HG03439 (cell line): Measurements from ENCODE around the gene ANKRD31.
"Not testable (repeated sequence)": the region's sequence is repeated elsewhere in the genome, so short reads cannot be mapped to it uniquely, and the experiment has no call there.

Experiments
- ATAC-seq: cut with Tn5 transposase; IDR thresholded peaks from one replicate; pipeline ENCODE4 v1.9.1; 2021; ENCODE audit warnings: mild to moderate bottlenecking, moderate library complexity; ENCODE audit not compliant: unreplicated experiment

Gene ANKRD31

GRCh38 chr5:75148051-75148450 is 88.6 kb downstream of the ANKRD31 start:
- no peak for ATAC-seq

DNA sequence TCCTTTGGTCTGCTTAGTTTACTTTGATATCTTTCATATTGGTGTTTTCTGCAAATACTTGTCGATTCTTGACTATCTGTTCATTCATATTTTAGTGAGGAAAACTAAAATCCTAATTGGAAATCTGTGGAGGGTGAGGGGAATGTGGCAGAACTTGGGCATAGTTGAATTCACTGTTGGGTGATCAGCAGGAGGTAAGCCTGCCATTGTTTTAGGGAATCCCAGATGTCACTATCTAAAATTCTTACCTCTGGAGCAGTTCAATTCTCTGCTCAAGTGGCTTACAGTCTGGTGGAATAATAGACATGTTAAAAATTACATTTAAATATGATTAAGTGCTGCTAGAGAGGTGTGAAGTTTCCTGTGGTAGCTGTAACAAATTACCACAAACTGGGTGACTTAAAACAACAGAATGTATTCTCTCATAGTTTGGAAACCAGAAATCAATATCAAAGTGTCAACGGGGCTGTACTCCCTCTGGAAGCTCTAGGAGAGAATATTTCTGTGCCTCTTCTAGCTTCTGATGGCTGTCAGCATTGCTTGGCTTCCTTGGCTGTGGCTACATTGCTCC is 94.0 kb downstream of the ANKRD31 start:
- no peak for ATAC-seq

- ATAC-seq = no peak
These were observed 96.4 kb downstream of the ANKRD31 start for GRCh38 chr5:75140277-75140676.

GRCh38 chr5:75138689-75139088 is 98.0 kb downstream of the ANKRD31 start:
- ATAC-seq = no peak

DNA sequence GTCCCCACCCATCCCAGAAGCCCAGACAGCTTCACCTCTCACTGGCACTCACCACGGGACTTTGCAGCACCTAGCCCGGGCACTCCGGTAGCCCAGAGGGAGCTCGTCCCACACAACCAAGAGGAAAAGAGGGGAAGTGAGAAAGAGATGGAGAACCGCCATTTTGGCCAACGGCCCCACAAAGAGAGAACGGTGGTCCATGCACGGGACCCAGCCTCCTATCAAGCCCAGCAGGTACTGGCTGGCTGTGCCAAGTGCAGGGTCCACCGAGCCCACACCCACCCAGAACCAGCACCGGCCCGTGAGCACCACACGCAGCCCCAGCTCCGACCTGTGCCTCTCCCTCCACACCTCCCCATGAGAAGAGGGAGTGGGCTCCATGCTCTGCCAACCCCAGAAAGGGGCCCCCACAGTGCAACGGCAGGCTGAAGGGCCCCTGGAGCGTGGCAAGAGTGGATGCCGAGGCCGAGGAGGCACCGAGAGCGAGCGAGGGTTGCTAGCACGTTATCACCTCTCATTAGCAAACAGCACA is 105.8 kb downstream of the ANKRD31 start:
- no peak for ATAC-seq

DNA sequence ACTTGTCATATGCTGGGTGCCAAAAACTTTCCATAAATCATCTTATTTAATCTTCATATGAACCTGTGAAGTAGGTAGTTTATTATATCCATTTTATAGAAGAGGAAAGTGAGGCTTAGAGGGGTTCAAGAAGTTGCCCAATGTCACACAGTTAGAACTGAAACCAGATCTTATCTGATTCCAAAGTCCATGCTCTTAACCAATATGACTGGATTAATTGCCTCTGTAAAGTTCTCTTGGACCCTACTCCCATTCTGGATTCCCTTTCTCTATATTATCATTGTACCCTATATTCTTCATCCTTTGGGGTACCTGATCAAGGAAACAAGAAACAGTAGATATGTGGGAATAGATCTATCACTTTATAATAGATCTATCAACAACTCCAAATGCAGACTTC is 119.8 kb downstream of the ANKRD31 start:
- no peak for ATAC-seq

- not testable (repeated sequence) for ATAC-seq
These were observed 122.4 kb downstream of the ANKRD31 start for GRCh38 chr5:75114311-75114710.

- no peak for ATAC-seq
These were observed 123.1 kb downstream of the ANKRD31 start for GRCh38 chr5:75113354-75114113.

GRCh38 chr5:75108931-75109596 is 127.6 kb downstream of the ANKRD31 start:
- ATAC-seq = no peak

- ATAC-seq = no peak
These were observed 128.2 kb downstream of the ANKRD31 start for GRCh38 chr5:75108515-75108914.

DNA sequence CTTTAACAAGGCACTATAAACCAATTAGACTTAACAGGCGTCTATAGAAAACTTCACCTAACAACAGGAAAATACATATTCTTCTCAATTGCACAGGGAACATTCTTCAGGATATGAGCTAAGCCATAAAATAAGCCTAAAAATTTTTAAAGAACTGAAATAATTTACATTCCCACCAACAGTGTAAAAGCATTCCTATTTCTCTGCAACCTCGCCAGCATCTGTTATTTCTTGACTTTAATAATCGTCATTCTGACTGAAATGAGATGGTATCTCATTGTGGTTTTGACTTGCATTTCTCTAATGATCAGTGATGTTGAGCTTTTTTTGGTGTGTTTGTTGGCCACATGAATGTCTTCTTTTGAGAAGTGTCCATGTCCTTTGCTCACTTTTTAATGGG is 140.7 kb downstream of the ANKRD31 start:
- not testable (repeated sequence) for ATAC-seq

DNA sequence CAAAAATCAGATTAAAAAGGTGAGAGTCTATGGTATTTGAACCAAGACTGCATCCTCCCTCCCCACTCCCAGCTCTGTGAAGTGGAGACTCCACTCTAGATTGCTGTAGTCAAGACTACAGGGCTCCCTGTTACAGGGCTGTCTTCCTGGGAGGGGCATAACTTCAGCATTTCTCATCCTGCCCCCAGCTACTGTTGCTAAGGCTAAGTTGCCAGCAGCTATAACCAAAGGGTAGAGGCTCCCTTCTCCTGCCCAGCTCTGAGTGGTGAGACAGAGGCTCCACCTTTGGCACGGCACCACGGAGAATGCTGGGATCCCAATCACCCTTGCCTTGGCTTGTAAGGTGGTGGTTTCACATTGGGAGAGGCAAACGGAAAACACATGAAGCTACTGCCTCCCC is 145.1 kb downstream of the ANKRD31 start:
- ATAC-seq = no peak

- no peak for ATAC-seq
These were observed 147.0 kb downstream of the ANKRD31 start for GRCh38 chr5:75089662-75090061.

DNA sequence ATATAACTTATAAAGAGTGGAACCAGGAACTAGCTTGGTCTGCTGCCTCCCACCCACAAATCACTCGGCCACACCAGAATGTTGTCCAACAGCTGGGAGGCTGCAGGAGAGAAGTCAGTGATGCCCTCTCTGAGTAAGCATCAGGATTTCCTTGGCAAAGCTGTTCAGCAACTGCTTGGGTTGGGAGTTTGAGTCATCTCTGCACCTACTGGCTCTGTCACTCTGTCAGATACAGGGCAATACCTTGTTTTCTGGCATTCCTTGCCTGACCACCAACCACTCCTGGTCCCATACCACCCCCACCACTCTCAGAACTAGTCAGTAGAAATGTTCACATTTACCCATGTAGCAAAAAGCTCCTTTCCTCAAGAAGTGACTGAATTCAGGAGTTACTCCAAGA is 147.5 kb downstream of the ANKRD31 start:
- no peak for ATAC-seq

- ATAC-seq = no peak
These were observed 148.0 kb downstream of the ANKRD31 start for GRCh38 chr5:75088648-75089047.

- ATAC-seq = no peak
These were observed 155.2 kb downstream of the ANKRD31 start for GRCh38 chr5:75081510-75081909.

DNA sequence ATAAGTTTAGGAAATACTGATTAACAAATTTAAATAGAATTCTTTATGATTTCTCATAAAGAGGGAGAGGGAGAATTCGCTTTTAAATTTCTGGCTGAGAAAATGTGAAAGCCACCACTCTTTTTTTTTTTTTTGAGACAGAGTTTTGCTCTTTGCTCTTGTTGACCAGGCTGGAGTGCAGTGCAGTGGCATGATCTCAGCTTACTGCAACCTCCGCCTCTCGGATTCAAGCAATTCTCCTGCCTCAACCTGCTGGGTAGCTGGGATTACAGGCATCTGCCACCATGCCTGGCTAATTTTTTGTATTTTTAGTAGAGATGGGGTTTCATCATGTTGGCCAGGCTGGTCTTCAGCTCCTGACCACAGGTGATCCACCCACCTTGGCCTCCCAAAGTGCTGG is 157.3 kb downstream of the ANKRD31 start:
- ATAC-seq = not testable (repeated sequence)

DNA sequence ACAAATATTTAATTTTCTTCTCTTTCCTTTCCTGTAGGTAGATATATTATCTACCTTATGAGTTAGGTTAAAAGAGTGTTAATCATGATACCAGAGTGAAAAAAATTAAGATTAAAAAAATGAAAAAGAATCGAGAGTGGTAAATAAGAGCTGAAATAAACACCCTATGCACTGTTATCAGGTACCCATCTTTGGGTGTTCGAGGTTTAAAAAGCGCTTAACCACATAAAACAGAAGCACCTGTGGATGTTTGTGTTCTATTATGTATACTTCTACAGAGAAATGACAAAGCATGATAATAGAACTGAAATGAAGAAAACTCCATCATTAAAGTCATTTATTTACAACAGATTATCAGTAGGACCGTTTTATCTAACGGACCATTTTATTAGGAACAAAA is 158.7 kb downstream of the ANKRD31 start:
- no peak for ATAC-seq

GRCh38 chr5:75072061-75072460 is 164.6 kb downstream of the ANKRD31 start:
- ATAC-seq = no peak

- ATAC-seq = no peak
These were observed 165.6 kb downstream of the ANKRD31 start for GRCh38 chr5:75071100-75071499.

DNA sequence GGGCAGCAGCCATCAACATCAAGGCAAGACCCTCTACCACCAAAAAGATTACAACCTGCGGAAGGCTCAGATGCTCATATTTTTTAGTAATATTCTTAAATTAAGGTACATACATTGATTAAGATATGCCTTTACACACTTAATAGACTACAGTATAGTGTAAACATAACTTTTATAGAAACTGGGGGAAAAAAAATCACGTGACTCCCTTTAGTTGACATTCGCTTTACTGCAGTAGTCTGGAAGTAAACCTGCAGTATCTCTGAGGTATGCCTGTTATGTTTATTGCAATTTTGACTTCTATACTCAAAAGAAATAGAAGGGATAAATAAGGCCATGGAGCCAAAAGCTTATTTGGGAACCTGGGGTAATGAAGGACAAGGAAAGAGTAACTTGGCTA is 169.2 kb downstream of the ANKRD31 start:
- no peak for ATAC-seq
